ENCODE data around the gene FBXO38. TPM values are rescaled to one million over a fixed set of nuclear protein-coding genes. Genes with fewer than 3 reads are reported as not detected.

The FBXO38 gene
- total and polyA plus RNA-seq, 2 of the 13 experiments (the other 11 are each of a cell fraction or from before 2014, with no cell fraction given): 24.8 to 35.9 TPM

- TF ChIP-seq KDM5B (CRISPR knock-in tag; IDR thresholded peaks at IDR 0.05; ENCODE audit: borderline replicate concordance) (no peak), RFXANK (CRISPR knock-in tag; IDR thresholded peaks at IDR 0.05) (no peak), ZNF260 (CRISPR knock-in tag; IDR thresholded peaks at IDR 0.05; ENCODE audit: borderline replicate concordance, low read depth) (no peak), ZNF383 (CRISPR knock-in tag; IDR thresholded peaks at IDR 0.05; ENCODE audit: borderline replicate concordance) (no peak), ZNF792 (CRISPR knock-in tag; IDR thresholded peaks at IDR 0.05) (0 out of 2 replicates have a peak, but pooled peaks have one; percentile 35), SKIL (CRISPR knock-in tag; IDR thresholded peaks at IDR 0.05; ENCODE audit: borderline replicate concordance) (no peak), IRF1 (CRISPR knock-in tag; IDR thresholded peaks at IDR 0.05; ENCODE audit: low read depth) (no peak), SOX5 (CRISPR knock-in tag; IDR thresholded peaks at IDR 0.05; ENCODE audit: borderline replicate concordance) (0 out of 2 replicates have a peak, but pooled peaks have one; percentile 20), GABPA (IDR thresholded peaks at IDR 0.05; ENCODE audit: low read depth, low read length) (no peak), GABPA (CRISPR knock-in tag; IDR thresholded peaks at IDR 0.05; ENCODE audit: low read depth) (no peak), SIN3A (IDR thresholded peaks at IDR 0.05; ENCODE audit: borderline replicate concordance, low read depth, low read length) (no peak), TAF15 (IDR thresholded peaks at IDR 0.05; ENCODE audit: low read depth, low read length, poor library complexity, severe bottlenecking) (no peak), FOXC1 (CRISPR knock-in tag; IDR thresholded peaks at IDR 0.05; ENCODE audit: borderline replicate concordance) (no peak), MYPOP (CRISPR knock-in tag; IDR thresholded peaks at IDR 0.05) (peak; percentile 25; the same call in 1 of the 2 replicates), ZNF891 (CRISPR knock-in tag; IDR thresholded peaks at IDR 0.05) (no peak), HNF4G (IDR thresholded peaks at IDR 0.05; ENCODE audit: borderline replicate concordance, low read depth, low read length) (peak; percentile 61), HNF4G (CRISPR knock-in tag; IDR thresholded peaks at IDR 0.05; ENCODE audit: borderline replicate concordance, low read depth) (no peak), GATAD2A (CRISPR knock-in tag; IDR thresholded peaks at IDR 0.05) (peak; percentile 51; the same call in 1 of the 2 replicates), ZNF556 (CRISPR knock-in tag; IDR thresholded peaks at IDR 0.05; ENCODE audit: borderline replicate concordance) (no peak), JUN (CRISPR knock-in tag; IDR thresholded peaks at IDR 0.05) (no peak), HDAC2 (CRISPR knock-in tag; IDR thresholded peaks at IDR 0.05) (no peak), GMEB1 (CRISPR knock-in tag; IDR thresholded peaks at IDR 0.05; ENCODE audit: borderline replicate concordance) (no peak), IKZF1 (IDR thresholded peaks at IDR 0.05) (no peak), MAX (IDR thresholded peaks at IDR 0.05) (no peak)
Observed at GRCh38 chr5:148374690-148375360, 8.9 kb upstream of the FBXO38 start (continued).

Data from HepG2 (cell line).